OCI-LY7 (cell line): ENCODE results near the gene TMEM169.

ENCODE experiments used
- EZH2phosphoT487 ChIP-seq: fragments of 200-600 bp; sonication (generic); IDR thresholded peaks from 2 replicates; pipeline ENCODE4 v1.6.1; 2018; ENCODE audit warnings: low read depth, borderline replicate concordance, mild to moderate bottlenecking, mixed run types, antibody characterized with exemption, low read length, moderate library complexity, mixed read lengths
- TF ChIP-seq, protein P1 (sequence below): fragments of 200-600 bp; sonication (generic); conservative IDR thresholded peaks from 2 replicates; pipeline ENCODE4 v1.5.1; 2014; ENCODE audit warnings: mild to moderate bottlenecking, antibody characterized with exemption, low read length, moderate library complexity, mixed read lengths

DNA sequence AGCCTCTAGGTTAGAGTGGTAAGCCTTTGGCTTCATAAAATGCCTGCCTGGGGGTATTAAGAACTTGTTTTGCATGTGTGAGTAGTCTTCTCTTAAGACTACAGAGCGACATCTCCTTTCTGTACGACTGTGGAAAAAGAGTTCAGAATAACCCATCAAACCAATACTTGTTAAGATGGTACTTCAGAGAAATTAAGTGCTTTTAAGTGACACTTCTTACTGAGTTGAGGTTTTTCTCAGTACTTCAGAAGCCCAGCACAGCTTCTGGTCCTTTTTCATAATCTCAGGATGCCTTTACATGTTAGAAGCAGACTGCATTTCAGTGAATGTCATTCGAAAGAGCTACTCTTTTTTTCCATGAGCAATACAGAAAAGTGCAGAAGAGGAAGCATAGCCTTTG lies 38.3 kb downstream of the TMEM169 start:
- no peak for TF ChIP-seq EZH2phosphoT487
- TF ChIP-seq, protein P1, sequence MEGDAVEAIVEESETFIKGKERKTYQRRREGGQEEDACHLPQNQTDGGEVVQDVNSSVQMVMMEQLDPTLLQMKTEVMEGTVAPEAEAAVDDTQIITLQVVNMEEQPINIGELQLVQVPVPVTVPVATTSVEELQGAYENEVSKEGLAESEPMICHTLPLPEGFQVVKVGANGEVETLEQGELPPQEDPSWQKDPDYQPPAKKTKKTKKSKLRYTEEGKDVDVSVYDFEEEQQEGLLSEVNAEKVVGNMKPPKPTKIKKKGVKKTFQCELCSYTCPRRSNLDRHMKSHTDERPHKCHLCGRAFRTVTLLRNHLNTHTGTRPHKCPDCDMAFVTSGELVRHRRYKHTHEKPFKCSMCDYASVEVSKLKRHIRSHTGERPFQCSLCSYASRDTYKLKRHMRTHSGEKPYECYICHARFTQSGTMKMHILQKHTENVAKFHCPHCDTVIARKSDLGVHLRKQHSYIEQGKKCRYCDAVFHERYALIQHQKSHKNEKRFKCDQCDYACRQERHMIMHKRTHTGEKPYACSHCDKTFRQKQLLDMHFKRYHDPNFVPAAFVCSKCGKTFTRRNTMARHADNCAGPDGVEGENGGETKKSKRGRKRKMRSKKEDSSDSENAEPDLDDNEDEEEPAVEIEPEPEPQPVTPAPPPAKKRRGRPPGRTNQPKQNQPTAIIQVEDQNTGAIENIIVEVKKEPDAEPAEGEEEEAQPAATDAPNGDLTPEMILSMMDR: no peak
